ENCODE data around the gene OR2T29.
"Not testable (repeated sequence)": the region's sequence is repeated elsewhere in the genome, so short reads cannot be mapped to it uniquely, and the experiment has no call there.

Gene OR2T29

DNA sequence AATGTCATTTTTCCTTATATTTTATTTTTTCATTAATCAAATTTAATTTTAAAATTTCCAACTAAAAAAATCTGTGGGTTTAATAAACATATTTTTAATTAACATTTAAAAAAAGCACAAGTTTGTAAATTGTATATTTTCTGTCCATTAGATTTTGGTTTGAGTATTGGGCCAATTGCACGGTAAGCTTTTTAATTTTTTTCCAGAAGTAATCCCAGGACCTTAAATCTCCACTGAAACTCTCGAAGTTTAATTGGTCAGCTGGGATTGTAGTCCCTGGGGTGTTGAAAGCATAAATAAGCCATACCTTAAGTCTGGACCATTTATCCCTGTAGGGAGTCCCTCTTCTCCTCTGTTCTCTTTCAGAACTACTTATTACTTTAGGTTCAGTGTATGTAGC lies 54.8 kb downstream of the OR2T29 start, which contains the start of gene OR2G6:
Gene OR2G6 (plus strand): TSS at position 301 of the 400 bp plus-strand sequence. CDS start 13,574 bp downstream, outside the sequence.
- DNase-seq (ENCODE audit: low spot score), result not testable (repeated sequence)
